ENCODE results near the gene DNASE1L3.
A peak's percentile ranks its signal among the peaks of the same experiment; 100 is the strongest.
"Not testable (repeated sequence)": the region's sequence is repeated elsewhere in the genome, so short reads cannot be mapped to it uniquely, and the experiment has no call there.

The DNASE1L3 gene

GRCh38 chr3:58236527-58237237 lies 25.9 kb upstream of the DNASE1L3 start:
- no peaks in the 10 kb centered on the region for H3K36me3 ChIP-seq (ENCODE audit: control insufficient read depth in 5 of 5, insufficient read depth in 5 of 5, low read length in 5 of 5)
- peak overlapping the region; percentile 19 for H3K27ac ChIP-seq (ENCODE audit: low read depth, low read length)
- no peaks in the 10 kb centered on the region for H3K27me3 ChIP-seq (ENCODE audit: control insufficient read depth in 5 of 5, insufficient read depth in 4 of 5, low read length in 5 of 5)
- H3K4me3 ChIP-seq (ENCODE audit: low read depth in 1 of 5, low read length in 5 of 5), result peak overlapping the region; percentile 75 to 97 (median 92)
- peaks cover 0 to 34% (median 23%) of the 10 kb centered on the region in 5 donors for H3K4me1 ChIP-seq (ENCODE audit: control insufficient read depth in 5 of 5, insufficient read depth in 5 of 5, low read length in 5 of 5)
- peak overlapping the region; percentile 16 to 89 (median 70) for H3K9ac ChIP-seq (ENCODE audit: low read length in 5 of 5)
- no peaks in the 10 kb centered on the region for H3K9me3 ChIP-seq (ENCODE audit: control insufficient read depth in 5 of 5, low read length in 5 of 5)

GRCh38 chr3:58235970-58236369 lies 25.2 kb upstream of the DNASE1L3 start:
- Histone ChIP-seq H3K27me3 (ENCODE audit: control insufficient read depth in 5 of 5, insufficient read depth in 4 of 5, low read length in 5 of 5) (no peaks in the 10 kb centered on the region), H3K9me3 (ENCODE audit: control insufficient read depth in 5 of 5, low read length in 5 of 5) (no peaks in the 10 kb centered on the region), H3K4me1 (ENCODE audit: control insufficient read depth in 5 of 5, insufficient read depth in 5 of 5, low read length in 5 of 5) (peaks cover 0 to 27% (median 23%) of the 10 kb centered on the region in 5 donors), H3K27ac (ENCODE audit: low read depth, low read length) (no peak overlapping the region), H3K9ac (ENCODE audit: low read length in 5 of 5) (no peak overlapping the region), H3K36me3 (ENCODE audit: control insufficient read depth in 5 of 5, insufficient read depth in 5 of 5, low read length in 5 of 5) (no peaks in the 10 kb centered on the region), H3K4me3 (ENCODE audit: low read depth in 1 of 5, low read length in 5 of 5) (no peak overlapping the region)

GRCh38 chr3:58234516-58234931 lies 23.8 kb upstream of the DNASE1L3 start:
- H3K9ac ChIP-seq (ENCODE audit: low read length in 5 of 5), result no peak overlapping the region
- no peak overlapping the region for H3K27ac ChIP-seq (ENCODE audit: low read depth, low read length)
- no peaks in the 10 kb centered on the region for H3K27me3 ChIP-seq (ENCODE audit: control insufficient read depth in 5 of 5, insufficient read depth in 4 of 5, low read length in 5 of 5)
- H3K4me1 ChIP-seq (ENCODE audit: control insufficient read depth in 5 of 5, insufficient read depth in 5 of 5, low read length in 5 of 5), result peaks cover 0 to 24% (median 22%) of the 10 kb centered on the region in 5 donors
- H3K36me3 ChIP-seq (ENCODE audit: control insufficient read depth in 5 of 5, insufficient read depth in 5 of 5, low read length in 5 of 5), result no peaks in the 10 kb centered on the region
- H3K4me3 ChIP-seq (ENCODE audit: low read depth in 1 of 5, low read length in 5 of 5), result no peak overlapping the region
- no peaks in the 10 kb centered on the region for H3K9me3 ChIP-seq (ENCODE audit: control insufficient read depth in 5 of 5, low read length in 5 of 5)

- Histone ChIP-seq H3K27me3 (ENCODE audit: control insufficient read depth in 5 of 5, insufficient read depth in 4 of 5, low read length in 5 of 5) (no peaks in the 10 kb centered on the region), H3K9ac (ENCODE audit: low read length in 5 of 5) (no peak overlapping the region), H3K4me1 (ENCODE audit: control insufficient read depth in 5 of 5, insufficient read depth in 5 of 5, low read length in 5 of 5) (peaks cover 0 to 8% (median 4%) of the 10 kb centered on the region in 5 donors), H3K4me3 (ENCODE audit: low read depth in 1 of 5, low read length in 5 of 5) (no peak overlapping the region), H3K27ac (ENCODE audit: low read depth, low read length) (no peak overlapping the region), H3K36me3 (ENCODE audit: control insufficient read depth in 5 of 5, insufficient read depth in 5 of 5, low read length in 5 of 5) (no peaks in the 10 kb centered on the region), H3K9me3 (ENCODE audit: control insufficient read depth in 5 of 5, low read length in 5 of 5) (no peaks in the 10 kb centered on the region)
These were observed 20.9 kb upstream of the DNASE1L3 start for GRCh38 chr3:58231666-58232065.

GRCh38 chr3:58230876-58231552 lies 20.2 kb upstream of the DNASE1L3 start:
- no peaks in the 10 kb centered on the region for H3K27me3 ChIP-seq (ENCODE audit: control insufficient read depth in 5 of 5, insufficient read depth in 4 of 5, low read length in 5 of 5)
- H3K27ac ChIP-seq (ENCODE audit: low read depth, low read length), result no peak overlapping the region
- no peak overlapping the region for H3K9ac ChIP-seq (ENCODE audit: low read length in 5 of 5)
- no peaks in the 10 kb centered on the region for H3K36me3 ChIP-seq (ENCODE audit: control insufficient read depth in 5 of 5, insufficient read depth in 5 of 5, low read length in 5 of 5)
- H3K4me1 ChIP-seq (ENCODE audit: control insufficient read depth in 5 of 5, insufficient read depth in 5 of 5, low read length in 5 of 5), result peaks cover 0 to 4% (median 0%) of the 10 kb centered on the region in 5 donors
- no peak overlapping the region for H3K4me3 ChIP-seq (ENCODE audit: low read depth in 1 of 5, low read length in 5 of 5)
- H3K9me3 ChIP-seq (ENCODE audit: control insufficient read depth in 5 of 5, low read length in 5 of 5), result no peaks in the 10 kb centered on the region

- not testable (repeated sequence) for H3K27me3 ChIP-seq (ENCODE audit: control insufficient read depth in 5 of 5, insufficient read depth in 4 of 5, low read length in 5 of 5); H3K4me1 ChIP-seq (ENCODE audit: control insufficient read depth in 5 of 5, insufficient read depth in 5 of 5, low read length in 5 of 5); H3K36me3 ChIP-seq (ENCODE audit: control insufficient read depth in 5 of 5, insufficient read depth in 5 of 5, low read length in 5 of 5); H3K4me3 ChIP-seq (ENCODE audit: low read depth in 1 of 5, low read length in 5 of 5); H3K9ac ChIP-seq (ENCODE audit: low read length in 5 of 5); H3K9me3 ChIP-seq (ENCODE audit: control insufficient read depth in 5 of 5, low read length in 5 of 5); H3K27ac ChIP-seq (ENCODE audit: low read depth, low read length)
These were observed 17.2 kb upstream of the DNASE1L3 start for GRCh38 chr3:58227933-58228332.

- Histone ChIP-seq H3K9me3 (ENCODE audit: control insufficient read depth in 5 of 5, low read length in 5 of 5) (no peaks in the 10 kb centered on the region), H3K4me1 (ENCODE audit: control insufficient read depth in 5 of 5, insufficient read depth in 5 of 5, low read length in 5 of 5) (peaks cover 0 to 10% (median 0%) of the 10 kb centered on the region in 5 donors), H3K27ac (ENCODE audit: low read depth, low read length) (no peak overlapping the region), H3K4me3 (ENCODE audit: low read depth in 1 of 5, low read length in 5 of 5) (no peak overlapping the region), H3K9ac (ENCODE audit: low read length in 5 of 5) (no peak overlapping the region), H3K27me3 (ENCODE audit: control insufficient read depth in 5 of 5, insufficient read depth in 4 of 5, low read length in 5 of 5) (no peaks in the 10 kb centered on the region), H3K36me3 (ENCODE audit: control insufficient read depth in 5 of 5, insufficient read depth in 5 of 5, low read length in 5 of 5) (no peaks in the 10 kb centered on the region)
These were observed 13.1 kb upstream of the DNASE1L3 start for GRCh38 chr3:58223855-58224254.

GRCh38 chr3:58222161-58222724 lies 11.5 kb upstream of the DNASE1L3 start:
- Histone ChIP-seq H3K36me3 (ENCODE audit: control insufficient read depth in 5 of 5, insufficient read depth in 5 of 5, low read length in 5 of 5) (no peaks in the 10 kb centered on the region), H3K27ac (ENCODE audit: low read depth, low read length) (no peak overlapping the region), H3K27me3 (ENCODE audit: control insufficient read depth in 5 of 5, insufficient read depth in 4 of 5, low read length in 5 of 5) (no peaks in the 10 kb centered on the region), H3K9ac (ENCODE audit: low read length in 5 of 5) (no peak overlapping the region), H3K9me3 (ENCODE audit: control insufficient read depth in 5 of 5, low read length in 5 of 5) (no peaks in the 10 kb centered on the region), H3K4me3 (ENCODE audit: low read depth in 1 of 5, low read length in 5 of 5) (no peak overlapping the region), H3K4me1 (ENCODE audit: control insufficient read depth in 5 of 5, insufficient read depth in 5 of 5, low read length in 5 of 5) (peaks cover 3 to 21% (median 7%) of the 10 kb centered on the region in 5 donors)

GRCh38 chr3:58218904-58219303 lies 8.1 kb upstream of the DNASE1L3 start:
- H3K36me3 ChIP-seq (ENCODE audit: control insufficient read depth in 5 of 5, insufficient read depth in 5 of 5, low read length in 5 of 5), result no peaks in the 10 kb centered on the region
- H3K4me1 ChIP-seq (ENCODE audit: control insufficient read depth in 5 of 5, insufficient read depth in 5 of 5, low read length in 5 of 5), result peaks cover 7 to 52% (median 26%) of the 10 kb centered on the region in 5 donors
- no peaks in the 10 kb centered on the region for H3K9me3 ChIP-seq (ENCODE audit: control insufficient read depth in 5 of 5, low read length in 5 of 5)
- no peak overlapping the region for H3K27ac ChIP-seq (ENCODE audit: low read depth, low read length)
- H3K9ac ChIP-seq (ENCODE audit: low read length in 5 of 5), result no peak overlapping the region
- no peaks in the 10 kb centered on the region for H3K27me3 ChIP-seq (ENCODE audit: control insufficient read depth in 5 of 5, insufficient read depth in 4 of 5, low read length in 5 of 5)
- H3K4me3 ChIP-seq (ENCODE audit: low read depth in 1 of 5, low read length in 5 of 5), result no peak overlapping the region

GRCh38 chr3:58217209-58217811 lies 6.5 kb upstream of the DNASE1L3 start:
- Histone ChIP-seq H3K4me3 (ENCODE audit: low read depth in 1 of 5, low read length in 5 of 5) (peak overlapping the region in 2 of 5 donors; percentile 19 to 43), H3K4me1 (ENCODE audit: control insufficient read depth in 5 of 5, insufficient read depth in 5 of 5, low read length in 5 of 5) (peaks cover 7 to 54% (median 26%) of the 10 kb centered on the region in 5 donors), H3K9ac (ENCODE audit: low read length in 5 of 5) (peak overlapping the region in 2 of 5 donors; percentile 5 to 44), H3K9me3 (ENCODE audit: control insufficient read depth in 5 of 5, low read length in 5 of 5) (no peaks in the 10 kb centered on the region), H3K27me3 (ENCODE audit: control insufficient read depth in 5 of 5, insufficient read depth in 4 of 5, low read length in 5 of 5) (no peaks in the 10 kb centered on the region), H3K36me3 (ENCODE audit: control insufficient read depth in 5 of 5, insufficient read depth in 5 of 5, low read length in 5 of 5) (no peaks in the 10 kb centered on the region), H3K27ac (ENCODE audit: low read depth, low read length) (no peak overlapping the region)
